ENCODE results near the gene WNT2. TPM values are rescaled to one million over a fixed set of nuclear protein-coding genes. Genes with fewer than 3 reads are reported as not detected.

WNT2 gene
- total RNA-seq, 2 experiments from 2014 or later: not detected

DNA sequence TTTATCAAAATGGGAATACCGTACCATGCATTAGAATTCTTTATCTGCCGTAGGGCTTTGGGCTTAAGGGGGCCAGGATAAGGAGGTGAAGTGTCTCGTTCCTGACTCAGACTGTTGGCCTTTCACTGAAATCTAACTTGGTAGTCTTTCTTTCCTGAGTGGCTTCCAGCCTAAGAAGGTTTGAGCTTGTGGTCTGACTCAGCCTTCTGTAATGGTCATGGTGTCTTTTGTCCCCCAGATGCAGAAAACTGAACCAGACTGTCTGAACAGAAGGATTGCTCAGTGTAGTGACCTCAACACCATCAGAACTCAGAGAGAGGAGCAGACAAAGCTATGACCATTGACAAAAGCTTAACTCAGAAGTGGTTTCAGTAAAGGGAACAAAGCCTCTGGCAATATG is 39.5 kb downstream of the WNT2 start:
- Mint-ChIP-seq H3K4me3 (no peak overlapping the region), H3K36me3 (no peaks in the 10 kb centered on the region), H3K27ac (no peak overlapping the region), H3K9me3 (ENCODE audit: low read depth) (no peaks in the 10 kb centered on the region), H3K27me3 (peaks cover 2% of the 10 kb centered on the region), H3K4me1 (no peaks in the 10 kb centered on the region)
- ATAC-seq (no peak), DNase-seq (no peak)
- CTCF ChIA-PET: no interaction called here

DNA sequence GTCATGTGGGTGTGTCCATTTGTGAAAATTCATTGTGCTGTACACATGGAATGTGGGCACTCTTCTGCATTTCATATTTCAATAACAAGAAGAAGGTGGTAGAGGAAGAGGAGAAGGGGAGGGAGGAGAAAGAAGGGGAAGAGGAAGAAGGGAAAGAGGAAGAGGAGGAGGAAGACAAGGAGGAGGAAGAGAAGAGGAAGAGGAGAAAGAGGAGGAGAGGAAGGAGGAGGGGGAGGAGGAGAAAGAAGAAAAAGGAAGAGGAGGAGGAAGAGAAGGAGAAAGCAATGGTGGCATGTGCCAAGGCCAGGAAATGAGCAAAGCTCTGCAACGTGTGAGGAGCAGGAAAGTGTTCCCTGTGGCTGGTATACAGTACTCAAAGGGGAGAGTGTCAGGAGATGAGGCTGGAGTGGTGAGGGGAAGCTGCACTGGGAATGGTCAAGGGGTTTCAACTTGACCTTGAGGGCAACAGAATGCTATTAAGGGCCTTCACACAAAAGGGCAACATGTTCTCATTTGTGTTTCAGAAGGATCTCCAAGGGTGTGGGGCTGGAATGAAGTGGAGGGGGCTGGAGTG is 40.5 kb downstream of the WNT2 start:
- Mint-ChIP-seq H3K27ac (no peak overlapping the region), H3K9me3 (ENCODE audit: low read depth) (no peaks in the 10 kb centered on the region), H3K4me3 (no peak overlapping the region), H3K27me3 (peaks cover 2% of the 10 kb centered on the region), H3K36me3 (no peaks in the 10 kb centered on the region), H3K4me1 (no peaks in the 10 kb centered on the region)
- no peak for ATAC-seq
- CTCF ChIA-PET: no interaction called here
- no peak for DNase-seq

DNA sequence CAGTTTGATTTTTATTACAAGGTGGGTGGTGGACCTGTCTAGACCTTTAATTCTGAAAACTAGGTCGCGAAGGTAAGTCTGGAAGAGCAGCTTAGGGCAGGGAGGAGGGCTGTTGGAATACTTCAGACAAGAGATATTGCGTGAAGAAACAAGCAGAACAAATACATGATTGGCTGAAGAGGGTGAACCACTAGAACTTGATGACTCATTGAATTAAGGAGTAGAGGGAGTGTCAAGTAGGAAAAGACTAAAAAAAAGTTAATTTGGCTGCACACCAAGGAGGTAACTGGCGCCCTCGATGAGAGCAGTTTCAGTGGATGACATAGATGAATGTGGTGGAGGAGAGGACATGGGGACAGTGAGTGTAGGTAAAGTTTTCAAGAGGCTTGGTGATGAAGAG is 41.3 kb downstream of the WNT2 start:
- peaks cover 2% of the 10 kb centered on the region for H3K27me3 Mint-ChIP-seq
- CTCF ChIA-PET: no interaction called here
- H3K4me1 Mint-ChIP-seq: no peaks in the 10 kb centered on the region
- no peaks in the 10 kb centered on the region for H3K36me3 Mint-ChIP-seq
- ATAC-seq (no peak), DNase-seq (no peak)
- no peaks in the 10 kb centered on the region for H3K9me3 Mint-ChIP-seq (ENCODE audit: low read depth)
- H3K27ac Mint-ChIP-seq: no peak overlapping the region
- no peak overlapping the region for H3K4me3 Mint-ChIP-seq

DNA sequence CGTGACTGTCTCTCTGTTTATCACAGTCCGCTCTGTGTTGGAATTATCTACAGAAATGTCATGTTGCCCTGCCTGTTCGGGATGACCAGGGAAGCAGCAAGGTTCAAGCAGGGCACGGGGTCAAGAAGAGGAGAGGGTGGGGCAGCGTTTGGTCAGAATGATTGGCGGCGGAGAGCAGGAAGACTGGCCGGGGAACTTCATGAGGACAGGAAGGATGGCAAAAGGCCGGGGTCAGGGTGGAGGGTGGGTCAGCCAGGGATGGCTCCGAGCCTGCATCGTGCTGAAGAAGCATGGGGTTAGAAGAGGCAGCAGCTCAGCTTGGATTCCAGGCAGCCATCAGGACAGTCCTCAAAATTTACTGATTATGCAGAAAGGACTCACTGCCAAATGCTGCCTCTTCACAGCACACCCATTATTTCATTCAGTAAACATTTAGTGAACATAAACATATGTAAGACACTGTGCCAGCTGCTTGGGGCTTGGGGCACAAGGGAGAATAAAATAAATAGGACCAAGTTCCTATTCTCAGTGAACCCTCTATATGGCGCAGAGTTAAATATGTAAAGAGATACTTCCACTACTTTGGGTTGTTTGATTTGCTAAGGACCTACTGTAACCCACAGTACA is 42.8 kb downstream of the WNT2 start:
- CTCF ChIA-PET: no interaction called here
- Mint-ChIP-seq H3K9me3 (ENCODE audit: low read depth) (no peaks in the 10 kb centered on the region), H3K36me3 (no peaks in the 10 kb centered on the region), H3K4me1 (no peaks in the 10 kb centered on the region), H3K27ac (no peak overlapping the region), H3K4me3 (no peak overlapping the region), H3K27me3 (peaks cover 2% of the 10 kb centered on the region)
- ATAC-seq (no peak), DNase-seq (no peak)

DNA sequence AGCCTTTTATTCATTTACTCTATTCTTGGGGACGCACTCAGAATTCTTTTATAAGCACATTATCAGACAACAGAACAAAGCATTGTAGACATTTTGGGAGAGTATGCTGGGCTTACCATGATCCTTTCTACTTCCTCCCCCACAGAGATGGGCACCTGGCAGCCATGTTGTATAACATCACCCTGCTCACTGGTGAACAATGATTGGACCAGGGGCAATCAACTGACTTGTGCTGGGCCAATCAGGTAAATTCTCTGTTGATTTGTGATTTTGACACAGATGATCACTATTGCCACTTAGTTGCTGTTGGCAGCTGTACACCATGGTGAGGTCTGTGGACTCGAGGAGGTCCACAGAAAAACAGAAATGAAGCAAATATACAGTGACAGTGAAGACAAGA is 43.7 kb downstream of the WNT2 start:
- CTCF ChIA-PET: no interaction called here

DNA sequence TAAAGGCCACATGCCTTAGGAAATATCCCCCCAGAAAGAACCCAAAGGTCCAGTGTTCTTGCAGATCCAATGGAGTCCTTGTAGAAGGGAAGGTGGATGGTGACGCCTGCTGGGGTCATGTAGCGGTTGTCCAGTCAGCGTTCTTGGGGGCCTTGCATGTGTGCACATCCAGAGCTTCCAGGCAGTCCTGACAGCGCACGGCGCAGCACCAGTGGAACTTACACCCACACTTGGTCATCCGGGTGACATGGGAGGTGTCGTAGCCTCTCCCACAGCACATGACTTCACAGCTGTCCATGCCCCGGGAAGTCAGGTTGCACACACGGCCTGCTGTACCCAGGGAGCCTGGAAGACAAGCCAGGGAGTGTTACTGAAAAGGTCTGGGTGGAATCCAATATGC is 44.8 kb downstream of the WNT2 start:
- no peak overlapping the region for H3K4me3 Mint-ChIP-seq
- CTCF ChIA-PET: no interaction called here
- H3K36me3 Mint-ChIP-seq: no peaks in the 10 kb centered on the region
- H3K27me3 Mint-ChIP-seq: no peaks in the 10 kb centered on the region
- no peaks in the 10 kb centered on the region for H3K4me1 Mint-ChIP-seq
- ATAC-seq: no peak
- no peak for DNase-seq
- H3K9me3 Mint-ChIP-seq (ENCODE audit: low read depth): no peaks in the 10 kb centered on the region
- H3K27ac Mint-ChIP-seq: no peak overlapping the region

More for the DNA sequence above, 43.7 kb downstream of the WNT2 start:
- ATAC-seq (no peak), DNase-seq (no peak)
- Mint-ChIP-seq H3K36me3 (no peaks in the 10 kb centered on the region), H3K9me3 (ENCODE audit: low read depth) (no peaks in the 10 kb centered on the region), H3K4me3 (no peak overlapping the region), H3K27ac (no peak overlapping the region), H3K27me3 (no peaks in the 10 kb centered on the region), H3K4me1 (no peaks in the 10 kb centered on the region)

DNA sequence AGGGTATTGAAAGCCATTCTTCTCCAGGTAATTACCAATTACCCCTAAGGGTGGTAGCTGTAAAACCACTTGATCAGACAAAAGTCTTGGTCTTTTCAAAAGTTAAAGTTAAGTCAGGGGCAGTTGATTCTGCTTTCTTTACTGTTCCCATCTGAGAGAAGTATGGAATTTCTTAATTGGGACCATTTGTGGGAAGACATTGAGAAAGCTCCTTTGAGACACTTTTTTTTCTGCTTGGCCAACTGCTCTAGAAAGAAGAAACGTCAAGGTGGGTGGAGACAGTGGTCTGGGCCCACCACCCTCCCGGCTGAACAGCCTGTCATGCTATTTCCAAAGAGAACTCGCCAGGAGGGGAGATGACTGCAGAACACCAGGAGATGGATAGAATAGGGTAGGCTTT is 45.3 kb downstream of the WNT2 start:
- H3K4me3 Mint-ChIP-seq: no peak overlapping the region
- ATAC-seq: no peak
- H3K27me3 Mint-ChIP-seq: no peaks in the 10 kb centered on the region
- H3K27ac Mint-ChIP-seq: no peak overlapping the region
- H3K4me1 Mint-ChIP-seq: no peaks in the 10 kb centered on the region
- no peaks in the 10 kb centered on the region for H3K9me3 Mint-ChIP-seq (ENCODE audit: low read depth)
- CTCF ChIA-PET: no interaction called here
- DNase-seq: no peak
- no peaks in the 10 kb centered on the region for H3K36me3 Mint-ChIP-seq

DNA sequence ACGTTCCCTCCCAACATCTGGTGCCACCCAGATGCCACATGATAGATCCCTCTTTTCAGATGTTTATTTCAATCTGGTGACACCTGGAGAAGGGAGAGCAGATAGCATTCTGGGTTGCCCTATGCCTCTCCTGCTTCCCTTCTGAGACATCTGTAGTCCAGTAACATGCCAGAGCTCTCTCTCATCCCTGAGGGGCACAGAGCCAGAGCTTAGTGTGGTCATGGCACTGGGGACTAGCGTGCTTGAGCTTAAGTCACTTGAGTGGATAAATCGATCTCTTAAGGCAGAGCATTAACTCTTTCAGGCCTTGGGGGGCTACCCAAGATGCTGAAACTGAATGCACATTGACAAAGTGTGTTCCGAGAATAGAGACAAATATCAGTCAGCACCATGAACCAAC is 47.9 kb downstream of the WNT2 start:
- DNase-seq: no peak
- Mint-ChIP-seq H3K27me3 (no peaks in the 10 kb centered on the region), H3K36me3 (no peaks in the 10 kb centered on the region), H3K4me3 (no peak overlapping the region), H3K27ac (no peak overlapping the region), H3K9me3 (ENCODE audit: low read depth) (no peaks in the 10 kb centered on the region), H3K4me1 (no peaks in the 10 kb centered on the region)
- ATAC-seq: no peak
- CTCF ChIA-PET: no interaction called here

DNA sequence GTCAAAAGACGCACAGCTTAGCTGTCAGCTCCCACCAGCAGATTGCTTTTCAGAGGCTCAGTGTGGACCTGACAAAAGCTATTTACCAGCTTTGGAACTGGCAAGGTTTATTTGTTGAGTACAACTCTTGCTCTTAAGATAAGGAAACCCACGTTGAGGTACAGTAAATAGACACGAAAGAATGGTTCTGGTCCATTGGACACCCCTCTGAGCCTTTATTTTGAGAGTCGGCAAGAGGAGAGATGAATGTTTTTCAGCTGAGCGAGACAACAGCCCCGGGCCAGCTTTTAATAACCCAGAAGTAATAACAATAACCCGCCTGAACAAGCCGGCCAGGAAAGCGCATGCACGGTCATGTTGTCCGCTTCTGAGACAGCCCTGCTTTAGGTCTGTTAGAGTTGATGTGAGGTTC is 49.0 kb downstream of the WNT2 start:
- H3K4me3 Mint-ChIP-seq: no peak overlapping the region
- ATAC-seq: no peak
- no peaks in the 10 kb centered on the region for H3K27me3 Mint-ChIP-seq
- CTCF ChIA-PET: no interaction called here
- H3K27ac Mint-ChIP-seq: no peak overlapping the region
- no peak for DNase-seq
- no peaks in the 10 kb centered on the region for H3K4me1 Mint-ChIP-seq
- H3K9me3 Mint-ChIP-seq (ENCODE audit: low read depth): no peaks in the 10 kb centered on the region
- no peaks in the 10 kb centered on the region for H3K36me3 Mint-ChIP-seq

DNA sequence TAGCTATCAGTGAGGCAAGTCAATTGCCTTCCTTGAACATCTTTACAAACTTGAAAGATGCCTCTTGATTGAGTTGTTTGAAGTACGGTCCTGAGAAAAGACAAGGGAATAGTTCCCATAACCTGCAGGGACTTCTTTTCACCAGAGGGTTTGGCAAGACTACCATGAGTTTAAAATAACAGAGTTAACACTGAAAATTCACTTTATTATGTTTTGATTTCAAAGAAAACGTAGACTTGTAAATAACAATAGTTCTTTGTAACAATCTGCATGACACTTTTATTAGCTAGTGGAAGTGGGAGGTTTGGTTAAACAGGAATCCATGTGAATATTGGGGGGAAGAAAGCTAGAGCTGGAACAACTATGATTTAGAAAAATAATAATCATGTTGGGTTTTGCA is 49.5 kb downstream of the WNT2 start:
- CTCF ChIA-PET: no interaction called here
- DNase-seq (no peak), ATAC-seq (no peak)
- Mint-ChIP-seq H3K36me3 (no peaks in the 10 kb centered on the region), H3K27ac (no peak overlapping the region), H3K27me3 (no peaks in the 10 kb centered on the region), H3K4me3 (no peak overlapping the region), H3K4me1 (no peaks in the 10 kb centered on the region), H3K9me3 (ENCODE audit: low read depth) (no peaks in the 10 kb centered on the region)

DNA sequence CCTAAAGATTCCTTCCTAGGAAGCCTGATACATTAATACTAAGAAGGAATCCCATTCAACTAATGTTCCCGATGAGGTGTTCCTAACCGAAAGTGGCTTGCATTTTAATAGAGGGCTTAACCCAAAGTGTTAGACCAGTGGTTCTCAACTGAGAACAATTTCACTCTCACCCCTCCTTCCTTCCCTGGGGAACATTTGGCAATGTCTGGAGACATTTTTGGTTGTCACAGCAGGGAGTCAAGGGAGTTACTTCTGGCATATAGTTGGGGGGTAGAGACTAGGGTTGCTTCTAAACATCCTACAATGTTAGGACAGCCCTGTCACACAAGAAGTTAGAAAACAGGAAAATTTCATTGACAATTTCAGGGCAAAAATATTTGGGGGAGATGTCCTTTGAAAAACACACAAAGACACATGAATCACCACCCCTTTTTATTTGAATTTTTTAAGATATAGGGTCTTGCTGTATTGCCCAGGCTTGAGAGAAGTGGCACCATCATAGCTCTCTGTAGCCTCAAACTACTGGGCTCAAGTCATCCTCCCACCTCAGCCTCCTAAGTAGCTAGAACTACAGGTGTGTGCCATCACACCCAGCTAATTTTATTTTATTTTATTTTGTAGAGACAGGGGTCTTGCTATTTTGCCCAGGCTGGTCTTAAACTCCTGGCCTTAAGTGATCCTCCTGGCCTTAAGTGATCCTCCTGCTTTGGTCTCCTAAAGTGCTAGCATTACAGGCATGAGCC is 50.7 kb downstream of the WNT2 start:
- Mint-ChIP-seq H3K4me1 (no peaks in the 10 kb centered on the region), H3K9me3 (ENCODE audit: low read depth) (no peaks in the 10 kb centered on the region), H3K36me3 (no peaks in the 10 kb centered on the region), H3K27ac (no peak overlapping the region), H3K4me3 (no peak overlapping the region), H3K27me3 (no peaks in the 10 kb centered on the region)
- DNase-seq (no peak), ATAC-seq (no peak)
- CTCF ChIA-PET: no interaction called here

DNA sequence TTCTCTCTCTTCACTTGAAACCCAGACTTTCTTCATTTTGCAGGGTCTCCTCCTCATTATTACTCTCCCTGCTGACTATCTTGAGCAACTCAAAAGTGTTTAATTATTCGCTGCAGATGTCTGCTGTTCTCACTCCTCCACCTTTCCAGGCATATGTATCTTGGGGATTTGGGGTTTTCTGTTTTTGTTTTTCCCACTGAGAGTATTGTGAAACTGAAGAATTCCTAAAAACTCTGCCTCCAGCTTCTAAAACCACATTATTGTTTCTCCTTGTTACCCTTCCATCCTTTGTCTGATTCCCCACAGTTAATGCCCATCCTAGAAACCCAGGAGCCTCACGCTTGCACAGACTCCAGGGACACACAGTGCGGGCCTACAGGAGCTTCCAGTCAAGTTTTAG is 51.3 kb downstream of the WNT2 start:
- Mint-ChIP-seq H3K9me3 (ENCODE audit: low read depth) (no peaks in the 10 kb centered on the region), H3K4me1 (no peaks in the 10 kb centered on the region), H3K27ac (no peak overlapping the region), H3K36me3 (no peaks in the 10 kb centered on the region), H3K4me3 (no peak overlapping the region), H3K27me3 (no peaks in the 10 kb centered on the region)
- no peak for DNase-seq
- CTCF ChIA-PET: no interaction called here
- no peak for ATAC-seq

DNA sequence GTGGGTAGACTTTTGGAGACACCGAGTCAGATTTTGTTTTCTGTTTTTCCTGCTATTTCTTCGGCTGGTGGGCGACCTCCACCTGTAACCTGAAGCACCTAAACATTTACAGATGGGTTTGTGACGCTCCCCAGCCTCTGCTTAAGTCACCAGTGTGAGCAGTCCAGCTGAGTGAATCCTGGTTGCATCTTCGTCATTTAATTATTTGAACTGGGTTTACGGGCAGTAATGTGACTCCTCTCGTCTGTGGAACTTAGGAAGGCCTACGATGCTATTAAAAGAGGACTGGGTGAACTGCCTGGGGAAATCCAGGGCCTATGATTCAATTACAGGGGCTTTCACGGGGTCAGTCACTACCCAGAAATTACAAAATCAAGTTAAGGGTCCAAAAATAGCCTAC is 52.5 kb downstream of the WNT2 start:
- Mint-ChIP-seq H3K4me1 (no peaks in the 10 kb centered on the region), H3K36me3 (no peaks in the 10 kb centered on the region), H3K27me3 (no peaks in the 10 kb centered on the region), H3K9me3 (ENCODE audit: low read depth) (no peaks in the 10 kb centered on the region), H3K27ac (no peak overlapping the region), H3K4me3 (no peak overlapping the region)
- no peak for ATAC-seq
- DNase-seq: no peak
- CTCF ChIA-PET: no interaction called here

DNA sequence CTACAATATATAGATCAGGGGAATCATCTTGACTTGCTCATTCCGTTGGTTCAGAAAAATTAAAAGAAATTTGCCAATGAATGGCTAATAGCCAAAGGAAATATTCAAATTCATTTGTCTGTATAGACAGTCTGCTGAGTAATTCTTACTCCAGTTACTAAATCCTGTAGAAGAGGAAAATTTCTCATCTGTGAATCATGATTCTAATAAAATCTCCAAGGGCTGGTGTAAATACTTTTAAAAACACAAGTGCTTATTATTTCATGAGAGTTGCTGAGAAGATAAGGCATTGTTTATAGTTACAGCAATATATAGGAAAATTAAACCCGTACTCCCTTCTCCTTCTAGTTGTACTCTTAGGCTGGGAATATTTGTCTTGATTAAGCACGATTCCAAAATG is 53.0 kb downstream of the WNT2 start:
- H3K9me3 Mint-ChIP-seq (ENCODE audit: low read depth): no peaks in the 10 kb centered on the region
- H3K27ac Mint-ChIP-seq: no peak overlapping the region
- DNase-seq: no peak
- no peaks in the 10 kb centered on the region for H3K4me1 Mint-ChIP-seq
- H3K36me3 Mint-ChIP-seq: no peaks in the 10 kb centered on the region
- ATAC-seq: no peak
- H3K27me3 Mint-ChIP-seq: no peaks in the 10 kb centered on the region
- no peak overlapping the region for H3K4me3 Mint-ChIP-seq
- CTCF ChIA-PET: no interaction called here

Data from activated CD8-positive, alpha-beta memory T cell treated with anti-CD3 and anti-CD28 coated beads, Interleukin-2, amount 10 ng/mL, durations not matched to agents 7 days and 5 days (primary cell).